GM21825 (cell line): ENCODE data around the gene EPB41L4B.

Experiments used
- ATAC-seq: cut with Tn5 transposase; IDR thresholded peaks from one replicate; pipeline ENCODE4 v1.9.1; 2021; ENCODE audit warnings: mild to moderate bottlenecking, moderate library complexity; ENCODE audit not compliant: unreplicated experiment

Gene EPB41L4B

DNA sequence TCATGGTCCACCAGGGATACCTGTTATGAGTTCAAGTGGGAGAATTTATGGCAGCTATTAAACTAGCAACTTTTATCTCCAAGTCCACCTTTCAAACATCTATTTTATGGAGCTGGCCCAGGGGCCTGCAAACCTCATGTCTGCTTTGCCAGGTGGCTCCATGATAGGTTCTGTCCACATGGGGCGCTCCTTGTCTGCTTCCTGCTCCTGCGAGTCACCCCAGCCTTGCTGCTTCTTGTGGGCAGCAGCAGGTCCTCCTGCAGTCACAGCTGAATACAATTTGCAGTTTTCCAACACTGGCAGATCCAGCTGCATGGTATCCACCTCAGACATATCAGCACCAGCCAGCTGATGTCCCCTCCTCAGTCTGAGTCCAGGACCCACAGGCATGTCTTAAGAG lies 114.2 kb downstream of the EPB41L4B start:
- no peak for ATAC-seq

- no peak for ATAC-seq
Observed at GRCh38 chr9:109205526-109205925, 115.3 kb downstream of the EPB41L4B start.

DNA sequence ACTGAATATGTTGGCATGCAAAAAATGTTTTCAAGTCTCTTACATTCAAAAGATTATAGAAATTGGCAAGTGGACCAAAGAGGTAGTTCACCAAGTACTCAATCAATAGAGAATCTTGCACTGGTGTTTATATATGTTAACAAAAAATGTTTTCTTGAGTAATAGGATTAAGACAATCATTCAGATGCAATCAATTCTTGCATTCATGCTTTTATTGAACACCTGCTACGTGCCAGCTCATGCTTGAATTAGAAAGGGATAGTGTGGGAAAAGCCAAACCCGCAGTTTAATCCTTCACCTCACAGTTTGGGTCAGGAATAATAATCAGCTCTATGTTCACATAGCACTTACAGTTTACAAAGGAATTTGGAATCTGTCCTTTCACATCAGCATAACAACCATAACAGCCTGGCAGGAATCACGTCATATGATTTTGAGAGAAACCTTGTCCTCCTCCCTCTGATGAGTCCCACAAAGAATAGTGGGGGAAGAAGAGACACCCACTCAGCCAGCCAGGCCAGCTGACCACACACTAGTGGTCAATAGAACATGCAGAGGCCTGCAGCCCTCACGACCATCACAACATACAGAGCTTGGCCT lies 117.0 kb downstream of the EPB41L4B start:
- no peak for ATAC-seq

DNA sequence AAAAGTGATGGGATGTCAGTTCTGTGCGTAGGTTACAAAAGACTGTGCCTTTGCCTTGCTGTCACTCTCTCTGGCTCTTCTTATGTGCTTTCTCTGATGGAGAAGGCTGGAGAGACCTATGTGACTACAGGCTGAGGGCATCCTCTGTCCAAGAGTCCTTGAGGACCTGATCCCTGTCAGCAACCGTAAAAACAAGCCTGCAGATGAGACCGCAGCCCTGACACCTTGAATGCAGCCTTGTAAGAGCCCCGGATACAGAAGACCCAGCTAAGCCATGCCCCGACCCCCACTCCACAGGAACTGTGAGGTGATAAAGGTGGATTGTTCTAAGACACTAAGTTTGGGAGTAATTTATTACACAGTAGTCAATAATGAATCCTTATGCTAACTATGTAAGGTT lies 121.2 kb downstream of the EPB41L4B start:
- no peak for ATAC-seq

DNA sequence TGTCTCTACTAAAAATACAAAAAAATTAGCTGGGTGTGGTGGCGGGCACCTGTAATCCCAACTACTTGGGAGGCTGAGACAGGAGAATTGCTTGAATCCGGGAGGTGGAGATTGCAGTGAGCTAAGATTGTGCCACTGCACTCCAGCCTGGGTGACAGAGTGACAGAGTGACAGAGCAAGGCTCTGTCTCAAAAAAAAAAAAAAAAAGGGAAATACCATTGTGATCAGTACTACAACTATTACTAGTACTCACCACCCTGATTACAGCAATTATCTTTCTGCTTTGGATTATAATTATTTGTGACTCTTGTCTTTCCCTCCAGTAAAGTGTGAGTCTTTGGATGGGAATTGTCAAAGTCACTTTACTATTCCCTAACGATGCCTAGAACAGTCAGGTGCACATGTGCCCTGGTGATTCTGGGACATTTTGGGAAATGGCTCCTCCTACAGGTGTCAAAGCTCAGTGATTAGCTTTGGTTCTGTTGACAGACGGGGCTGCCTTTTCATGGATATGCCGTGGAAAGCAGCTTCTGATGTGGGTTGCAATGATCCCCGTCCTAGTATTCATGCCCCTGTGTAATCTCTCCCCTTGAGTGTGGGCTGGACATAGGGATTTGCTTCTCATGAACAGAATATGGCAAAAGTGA lies 122.0 kb downstream of the EPB41L4B start:
- no peak for ATAC-seq

- no peak for ATAC-seq
Observed at GRCh38 chr9:109193974-109194556, 126.8 kb downstream of the EPB41L4B start.

DNA sequence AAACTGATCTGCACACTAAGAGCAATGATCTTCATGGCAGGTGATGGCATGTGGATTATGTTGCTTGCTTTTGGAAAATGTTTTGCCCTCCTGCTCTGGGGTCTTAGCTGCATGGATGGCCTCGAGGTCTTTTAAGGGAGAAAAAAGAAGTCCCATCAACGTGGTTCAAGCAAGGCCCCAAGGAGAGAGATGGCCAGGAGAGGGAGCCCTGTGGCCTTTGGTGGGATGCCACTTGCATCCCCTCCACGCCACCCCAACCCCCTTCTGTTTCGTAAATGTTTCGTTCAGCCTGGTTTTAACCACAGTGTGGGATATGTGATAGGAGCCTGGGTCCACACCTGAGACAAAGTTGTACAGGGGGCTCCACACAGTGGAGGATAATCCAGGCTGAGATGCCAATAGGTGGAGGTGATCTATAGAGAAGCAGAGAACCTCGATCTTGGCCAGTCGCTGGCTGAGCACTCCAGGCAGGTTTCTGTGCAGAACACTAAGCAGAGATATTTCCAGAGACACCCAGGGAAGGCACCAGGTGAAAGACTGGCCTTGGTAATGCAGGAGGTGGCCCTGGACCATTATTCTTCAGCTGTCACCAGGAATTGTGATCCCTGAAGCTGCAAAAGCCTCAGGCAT lies 128.0 kb downstream of the EPB41L4B start:
- ATAC-seq, result no peak

DNA sequence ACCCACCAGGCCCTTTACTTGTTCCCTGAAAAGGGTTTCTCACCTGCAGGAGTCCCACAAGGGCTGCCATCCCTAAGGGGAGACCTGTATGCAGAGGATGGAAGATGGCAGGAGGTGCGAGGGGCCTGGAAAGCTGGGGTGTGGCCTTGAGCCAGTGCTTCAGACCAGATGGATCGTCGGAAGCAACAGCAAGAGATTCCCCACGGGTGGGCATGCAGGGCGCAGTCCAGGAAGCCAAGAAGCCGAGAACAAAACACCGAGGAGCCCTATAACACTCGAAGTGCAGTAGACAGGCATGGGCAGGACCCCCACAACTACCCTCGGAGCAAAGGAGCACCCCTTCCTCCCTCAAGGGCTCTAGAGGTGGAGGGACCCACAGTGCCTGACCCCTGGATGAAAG lies 129.1 kb downstream of the EPB41L4B start:
- ATAC-seq, result no peak

- no peak for ATAC-seq
Observed at GRCh38 chr9:109190151-109190550, 130.7 kb downstream of the EPB41L4B start.

DNA sequence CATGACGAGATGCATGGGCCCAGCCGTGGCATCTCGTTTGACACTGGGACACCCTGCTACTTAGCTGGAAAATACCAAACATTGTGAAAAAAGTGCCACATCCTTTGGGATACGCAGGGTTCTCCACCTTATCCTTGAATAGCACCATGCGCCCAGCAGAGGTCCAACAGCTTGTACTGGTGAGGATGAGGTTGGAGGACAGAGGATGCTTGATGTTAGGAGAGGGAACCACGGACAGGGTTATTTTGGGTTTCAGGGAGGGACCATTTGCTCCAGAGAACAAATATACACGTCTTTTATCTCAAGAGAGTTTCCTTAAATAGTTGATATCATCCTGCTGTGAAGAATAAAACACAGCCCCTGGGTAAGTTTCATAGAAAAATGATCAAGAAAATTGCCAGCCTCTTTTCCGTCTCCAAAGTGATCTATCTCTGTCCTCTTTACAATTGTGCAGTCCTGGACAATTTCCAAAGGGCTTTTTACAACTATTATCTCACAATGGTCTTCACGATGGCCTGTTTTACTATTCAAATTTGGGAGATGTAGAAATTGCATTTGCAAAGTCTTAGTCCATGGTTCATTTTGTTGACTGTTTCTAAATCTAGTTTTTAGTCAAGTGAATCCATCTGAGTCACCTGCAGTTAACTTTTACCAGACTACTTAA lies 133.9 kb downstream of the EPB41L4B start:
- no peak for ATAC-seq

DNA sequence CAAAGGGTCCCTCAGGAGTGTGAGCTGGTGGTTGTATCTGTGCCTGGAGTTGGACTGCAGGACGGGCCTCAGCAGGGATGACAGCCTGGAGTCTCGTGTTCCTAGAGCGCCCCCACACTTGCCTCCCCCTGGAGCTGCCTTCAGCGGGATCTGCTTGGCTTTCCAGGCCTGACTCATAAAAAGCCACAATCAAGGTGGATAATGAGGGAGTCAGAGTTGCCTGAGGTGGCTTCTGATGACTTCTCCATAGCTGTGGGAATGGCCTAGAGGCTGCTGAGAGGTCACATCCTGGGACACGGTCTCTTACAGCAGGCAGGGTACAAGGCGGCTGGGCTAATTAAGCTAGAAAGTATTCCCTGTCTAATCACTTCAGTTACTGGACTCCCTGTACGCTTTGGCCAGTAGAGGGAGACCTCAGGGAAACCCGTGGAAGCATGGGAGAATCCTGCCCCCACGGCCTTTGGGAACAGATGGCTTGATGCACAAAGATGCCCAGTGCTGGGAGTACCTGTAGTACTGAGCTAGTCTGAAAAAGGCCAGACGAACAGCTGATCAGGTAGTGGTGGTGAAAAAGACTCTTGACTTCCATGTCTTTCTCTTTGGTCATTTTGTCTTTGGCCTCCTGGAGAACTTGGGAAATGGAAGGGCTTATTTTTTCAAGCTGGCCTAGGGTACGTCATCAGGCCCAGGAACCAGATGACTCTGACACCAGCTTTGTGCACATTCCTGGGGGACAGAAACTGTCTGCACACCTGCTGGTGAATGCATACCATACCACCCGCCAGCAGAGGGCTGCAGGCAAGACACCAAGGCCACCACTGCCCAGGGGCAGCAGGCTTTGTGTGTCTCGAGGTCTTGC lies 137.7 kb downstream of the EPB41L4B start:
- no peak for ATAC-seq

GRCh38 chr9:109182550-109182939 lies 138.3 kb downstream of the EPB41L4B start:
- no peak for ATAC-seq

GRCh38 chr9:109181284-109181683 lies 139.6 kb downstream of the EPB41L4B start:
- peak; percentile 63 for ATAC-seq

DNA sequence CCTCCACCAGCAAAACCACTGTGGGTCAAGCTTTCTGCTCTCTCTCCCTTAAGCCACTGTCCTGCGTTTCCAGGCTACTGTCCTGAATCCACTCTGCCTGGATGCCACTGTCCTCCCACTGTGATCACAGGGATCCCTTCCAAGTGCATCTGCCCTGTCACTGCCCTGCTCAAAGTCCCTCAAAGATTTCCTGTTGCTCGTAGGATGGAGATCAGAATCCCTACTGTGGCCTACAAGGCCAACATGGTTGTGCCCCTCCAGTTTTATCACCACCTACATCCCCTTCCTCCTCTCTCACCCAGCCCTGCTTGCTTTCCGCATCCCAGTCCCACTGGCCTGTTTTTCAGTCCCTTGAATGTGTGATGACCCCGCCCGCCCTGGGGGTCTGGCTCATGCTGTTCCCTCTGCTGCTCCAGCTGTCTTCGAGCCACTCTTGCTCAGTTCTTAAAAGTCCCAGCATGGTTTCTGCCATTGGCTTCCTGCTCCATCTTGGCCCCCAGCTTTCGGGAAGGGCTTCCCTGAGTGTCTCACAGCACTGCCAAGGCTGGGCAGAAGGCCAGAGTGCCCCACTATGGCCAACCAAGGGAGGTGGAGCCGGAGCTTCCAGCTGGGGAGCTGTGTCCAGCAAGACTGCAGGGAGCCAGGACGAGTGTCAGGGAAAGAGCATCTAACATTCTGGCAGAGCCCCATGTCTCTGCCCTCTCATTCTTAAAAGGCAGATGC lies 140.9 kb downstream of the EPB41L4B start:
- ATAC-seq, result no peak

- ATAC-seq, result no peak
Observed at GRCh38 chr9:109176963-109177362, 143.9 kb downstream of the EPB41L4B start.

GRCh38 chr9:109176386-109176785 lies 144.5 kb downstream of the EPB41L4B start:
- ATAC-seq, result no peak

DNA sequence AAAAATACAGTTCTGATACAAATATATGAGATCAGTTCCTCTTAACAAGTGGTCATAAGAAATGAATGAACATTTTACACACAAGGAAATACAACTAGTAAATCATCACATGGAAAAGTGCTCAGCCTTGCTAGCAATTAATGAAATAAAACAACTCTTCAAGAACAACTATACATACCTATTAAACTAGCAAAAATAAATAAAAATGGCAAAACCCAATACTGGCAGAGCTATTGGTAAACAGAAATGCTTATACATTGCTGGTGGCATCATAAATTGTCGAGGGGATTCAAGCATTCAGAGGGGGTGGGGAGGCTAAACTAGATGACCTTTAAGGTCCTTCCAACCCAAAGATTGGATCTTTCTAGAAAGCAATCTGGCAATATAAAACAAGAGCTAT lies 147.9 kb downstream of the EPB41L4B start:
- no peak for ATAC-seq

DNA sequence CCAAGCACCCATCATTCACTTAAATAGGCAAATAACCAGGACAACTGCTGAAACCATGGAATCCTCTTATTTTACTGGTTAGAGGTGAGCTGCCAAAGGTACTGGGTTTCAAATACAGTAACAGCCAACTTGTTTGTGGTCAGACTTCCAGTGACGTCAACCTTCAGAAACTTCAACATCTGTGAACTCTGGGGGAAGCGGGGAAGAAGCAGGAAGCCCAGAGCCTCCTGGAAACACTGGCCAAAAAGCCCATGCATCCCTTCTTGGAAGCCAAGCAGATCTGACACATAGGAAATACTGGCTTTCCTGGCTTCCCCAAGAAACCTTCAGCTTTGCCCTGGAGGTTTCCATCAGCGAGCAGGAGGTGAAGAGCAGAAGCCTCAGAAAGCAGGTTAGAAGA lies 148.9 kb downstream of the EPB41L4B start:
- ATAC-seq, result no peak

- no peak for ATAC-seq
Observed at GRCh38 chr9:109168170-109168569, 152.7 kb downstream of the EPB41L4B start.

GRCh38 chr9:109167716-109168115 lies 153.1 kb downstream of the EPB41L4B start:
- ATAC-seq, result no peak
